HepG2 (cell line): ENCODE results near the gene DNAJC9. TPM values are rescaled to one million over a fixed set of nuclear protein-coding genes. Genes with fewer than 3 reads are reported as not detected.
A peak's percentile ranks its signal among the peaks of the same experiment; 100 is the strongest.

ENCODE experiments used
- GLI4 ChIP-seq: sonication (generic); formaldehyde crosslinking; IDR thresholded peaks from 2 replicates; pipeline ENCODE4 v1.5.1; 2020; ENCODE audit warnings: missing genetic modification reagents, mild to moderate bottlenecking, moderate library complexity, borderline replicate concordance
- KLF6 ChIP-seq: IDR thresholded peaks from 2 replicates; pipeline ENCODE4 v1.8.0; 2016; ENCODE audit warnings: missing biosample characterization, missing genetic modification reagents
- MATR3 ChIP-seq: sonication (generic); formaldehyde crosslinking; IDR thresholded peaks from 2 replicates; pipeline ENCODE4 v1.4.0; 2020; ENCODE audit warnings: missing genetic modification reagents
- SCMH1 ChIP-seq: sonication (generic); formaldehyde crosslinking; IDR thresholded peaks from 2 replicates; pipeline ENCODE4 v1.9.0; 2021; ENCODE audit warnings: missing genetic modification reagents, mild to moderate bottlenecking, borderline replicate concordance
- TP53 ChIP-seq: sonication (generic); formaldehyde crosslinking; conservative IDR thresholded peaks from 2 replicates; pipeline ENCODE4 v1.4.0; 2020; ENCODE audit warnings: missing genetic modification reagents
- ZNF136 ChIP-seq: sonication (generic); formaldehyde crosslinking; IDR thresholded peaks from 2 replicates; pipeline ENCODE4 v1.8.1; 2022; ENCODE audit warnings: low read depth, mild to moderate bottlenecking, moderate library complexity, missing genetic modification reagents
- ZNF232 ChIP-seq: sonication (generic); formaldehyde crosslinking; IDR thresholded peaks from 2 replicates; pipeline ENCODE4 v1.4.0; 2020; ENCODE audit warnings: missing genetic modification reagents, borderline replicate concordance
- ZNF678 ChIP-seq: sonication (generic); formaldehyde crosslinking; IDR thresholded peaks from 2 replicates; pipeline ENCODE4 v1.4.0; 2020; ENCODE audit warnings: mild to moderate bottlenecking, missing genetic modification reagents
- ZNF782 ChIP-seq: sonication (generic); formaldehyde crosslinking; IDR thresholded peaks from 2 replicates; pipeline ENCODE4 v1.4.0; 2020; ENCODE audit warnings: missing genetic modification reagents, mild to moderate bottlenecking, borderline replicate concordance
- polyA plus RNA-seq, 8 experiments: library from polyadenylated mRNA; depleted of rRNA in 3 of 8; stranded (reverse) in 7 of 8; unstranded in 1 of 8; fragments of >200 nt; fragmentation: Illumina TruSeq in 4 of 8; extraction: Trizol in 4 of 8; gene quantifications; 2 replicates each; pipeline versions ENCODE4 v1.2.1 to v1.2.3, GENCODE V29; 2011 to 2016; ENCODE audit warnings: low read depth in 4 of 8, missing spikeins in 1 of 8, mixed read lengths in 1 of 8; ENCODE audit not compliant: insufficient read depth in 1 of 8
- total RNA-seq, 5 experiments: library from RNA; depleted of rRNA; stranded (reverse); fragments of >200 nt; fragmentation: Illumina TruSeq; extraction: Trizol; gene quantifications; 2 replicates each; pipeline ENCODE4 v1.2.3, GENCODE V29; 2016; ENCODE audit warnings: low read depth in 1 of 5
- TF ChIP-seq, protein P1 (sequence below): IDR thresholded peaks from 2 replicates; pipeline ENCODE4 v1.6.1; 2012; ENCODE audit warnings: low read length, improper control_type of control experiment
- TF ChIP-seq, protein P2 (sequence below): sonication (generic); formaldehyde crosslinking; IDR thresholded peaks from 2 replicates; pipeline ENCODE4 v1.4.0; 2020; ENCODE audit warnings: missing genetic modification reagents; ENCODE audit errors: not compliant biosample characterization
- TF ChIP-seq, protein P3 (sequence below): sonication (generic); formaldehyde crosslinking; IDR thresholded peaks from 2 replicates; pipeline ENCODE4 v1.8.1; 2023; ENCODE audit warnings: mild to moderate bottlenecking, missing genetic modification reagents
- TF ChIP-seq, protein P4 (sequence below): sonication (generic); formaldehyde crosslinking; IDR thresholded peaks from 2 replicates; pipeline ENCODE4 v1.4.0; 2020; ENCODE audit warnings: missing genetic modification reagents
- TF ChIP-seq, protein P5 (sequence below): sonication (generic); formaldehyde crosslinking; IDR thresholded peaks from 2 replicates; pipeline ENCODE4 v1.4.0; 2020; ENCODE audit warnings: missing genetic modification reagents

The DNAJC9 gene
- total and polyA plus RNA-seq, 2 of the 13 experiments (the other 11 are each of a cell fraction or from before 2014, with no cell fraction given), result 15.9 to 60.3 TPM

DNA sequence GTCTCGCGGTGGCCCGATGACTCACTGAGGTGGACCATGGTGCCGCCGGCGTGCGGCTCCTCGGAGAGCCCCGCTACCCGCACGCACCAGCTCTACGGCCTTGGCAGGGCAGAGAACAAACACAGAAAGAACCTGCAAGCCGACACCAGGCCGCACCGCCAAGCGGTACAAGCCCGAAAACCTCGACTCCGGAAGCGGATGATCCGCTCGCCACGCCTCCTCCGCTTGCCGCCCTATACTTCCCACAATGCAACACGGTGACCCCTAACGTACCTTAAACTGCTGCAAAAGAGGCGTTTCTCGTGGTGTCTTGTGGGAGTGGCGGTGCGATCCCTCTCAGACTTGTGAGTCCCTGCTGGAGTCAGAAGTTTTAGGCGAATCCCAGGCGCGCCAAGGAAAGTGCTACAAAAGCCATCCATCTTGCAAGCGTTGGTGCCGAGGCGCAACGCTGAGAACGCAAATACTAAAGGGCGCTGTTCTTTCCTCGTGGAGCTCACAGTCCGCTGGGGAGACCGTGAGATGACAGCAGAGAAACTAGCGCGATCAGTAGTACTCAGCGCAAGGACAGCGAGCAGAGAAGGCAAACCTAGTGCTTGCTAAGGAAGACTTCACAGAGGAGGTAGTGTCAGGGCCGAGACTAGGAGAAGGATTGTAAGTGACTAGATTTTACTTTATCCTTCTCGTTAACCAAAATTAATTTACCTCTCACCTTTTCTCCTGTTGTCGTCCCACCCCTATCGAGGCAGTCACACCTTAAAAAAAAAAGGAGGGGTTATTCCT lies 5.6 kb upstream of the DNAJC9 start, which contains the start of gene MRPS16 (continued):
- TF ChIP-seq, protein P1, sequence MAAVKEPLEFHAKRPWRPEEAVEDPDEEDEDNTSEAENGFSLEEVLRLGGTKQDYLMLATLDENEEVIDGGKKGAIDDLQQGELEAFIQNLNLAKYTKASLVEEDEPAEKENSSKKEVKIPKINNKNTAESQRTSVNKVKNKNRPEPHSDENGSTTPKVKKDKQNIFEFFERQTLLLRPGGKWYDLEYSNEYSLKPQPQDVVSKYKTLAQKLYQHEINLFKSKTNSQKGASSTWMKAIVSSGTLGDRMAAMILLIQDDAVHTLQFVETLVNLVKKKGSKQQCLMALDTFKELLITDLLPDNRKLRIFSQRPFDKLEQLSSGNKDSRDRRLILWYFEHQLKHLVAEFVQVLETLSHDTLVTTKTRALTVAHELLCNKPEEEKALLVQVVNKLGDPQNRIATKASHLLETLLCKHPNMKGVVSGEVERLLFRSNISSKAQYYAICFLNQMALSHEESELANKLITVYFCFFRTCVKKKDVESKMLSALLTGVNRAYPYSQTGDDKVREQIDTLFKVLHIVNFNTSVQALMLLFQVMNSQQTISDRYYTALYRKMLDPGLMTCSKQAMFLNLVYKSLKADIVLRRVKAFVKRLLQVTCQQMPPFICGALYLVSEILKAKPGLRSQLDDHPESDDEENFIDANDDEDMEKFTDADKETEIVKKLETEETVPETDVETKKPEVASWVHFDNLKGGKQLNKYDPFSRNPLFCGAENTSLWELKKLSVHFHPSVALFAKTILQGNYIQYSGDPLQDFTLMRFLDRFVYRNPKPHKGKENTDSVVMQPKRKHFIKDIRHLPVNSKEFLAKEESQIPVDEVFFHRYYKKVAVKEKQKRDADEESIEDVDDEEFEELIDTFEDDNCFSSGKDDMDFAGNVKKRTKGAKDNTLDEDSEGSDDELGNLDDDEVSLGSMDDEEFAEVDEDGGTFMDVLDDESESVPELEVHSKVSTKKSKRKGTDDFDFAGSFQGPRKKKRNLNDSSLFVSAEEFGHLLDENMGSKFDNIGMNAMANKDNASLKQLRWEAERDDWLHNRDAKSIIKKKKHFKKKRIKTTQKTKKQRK, result no peak
- TF ChIP-seq ZNF782, result peak; percentile 52; the same call in 1 of the 2 replicates
- peak; percentile 54; the same call in 1 of the 2 replicates for TF ChIP-seq KLF6 (CRISPR knock-in tag)
- TF ChIP-seq SCMH1 (CRISPR knock-in tag), result no peak
- TF ChIP-seq, protein P2, sequence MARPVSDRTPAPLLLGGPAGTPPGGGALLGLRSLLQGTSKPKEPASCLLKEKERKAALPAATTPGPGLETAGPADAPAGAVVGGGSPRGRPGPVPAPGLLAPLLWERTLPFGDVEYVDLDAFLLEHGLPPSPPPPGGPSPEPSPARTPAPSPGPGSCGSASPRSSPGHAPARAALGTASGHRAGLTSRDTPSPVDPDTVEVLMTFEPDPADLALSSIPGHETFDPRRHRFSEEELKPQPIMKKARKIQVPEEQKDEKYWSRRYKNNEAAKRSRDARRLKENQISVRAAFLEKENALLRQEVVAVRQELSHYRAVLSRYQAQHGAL (CRISPR knock-in tag), result no peak
- no peak for TF ChIP-seq TP53 (CRISPR knock-in tag)
- TF ChIP-seq, protein P3, sequence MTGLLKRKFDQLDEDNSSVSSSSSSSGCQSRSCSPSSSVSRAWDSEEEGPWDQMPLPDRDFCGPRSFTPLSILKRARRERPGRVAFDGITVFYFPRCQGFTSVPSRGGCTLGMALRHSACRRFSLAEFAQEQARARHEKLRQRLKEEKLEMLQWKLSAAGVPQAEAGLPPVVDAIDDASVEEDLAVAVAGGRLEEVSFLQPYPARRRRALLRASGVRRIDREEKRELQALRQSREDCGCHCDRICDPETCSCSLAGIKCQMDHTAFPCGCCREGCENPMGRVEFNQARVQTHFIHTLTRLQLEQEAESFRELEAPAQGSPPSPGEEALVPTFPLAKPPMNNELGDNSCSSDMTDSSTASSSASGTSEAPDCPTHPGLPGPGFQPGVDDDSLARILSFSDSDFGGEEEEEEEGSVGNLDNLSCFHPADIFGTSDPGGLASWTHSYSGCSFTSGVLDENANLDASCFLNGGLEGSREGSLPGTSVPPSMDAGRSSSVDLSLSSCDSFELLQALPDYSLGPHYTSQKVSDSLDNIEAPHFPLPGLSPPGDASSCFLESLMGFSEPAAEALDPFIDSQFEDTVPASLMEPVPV (CRISPR knock-in tag), result no peak
- peak; percentile 15; the same call in 1 of the 2 replicates for TF ChIP-seq ZNF678
- TF ChIP-seq MATR3 (CRISPR knock-in tag), result no peak
- TF ChIP-seq GLI4, result no peak
- TF ChIP-seq ZNF232 (CRISPR knock-in tag), result 0 out of 2 replicates have a peak, but pooled peaks have one; percentile 48
- TF ChIP-seq ZNF136 (CRISPR knock-in tag), result no peak
- TF ChIP-seq, protein P4, sequence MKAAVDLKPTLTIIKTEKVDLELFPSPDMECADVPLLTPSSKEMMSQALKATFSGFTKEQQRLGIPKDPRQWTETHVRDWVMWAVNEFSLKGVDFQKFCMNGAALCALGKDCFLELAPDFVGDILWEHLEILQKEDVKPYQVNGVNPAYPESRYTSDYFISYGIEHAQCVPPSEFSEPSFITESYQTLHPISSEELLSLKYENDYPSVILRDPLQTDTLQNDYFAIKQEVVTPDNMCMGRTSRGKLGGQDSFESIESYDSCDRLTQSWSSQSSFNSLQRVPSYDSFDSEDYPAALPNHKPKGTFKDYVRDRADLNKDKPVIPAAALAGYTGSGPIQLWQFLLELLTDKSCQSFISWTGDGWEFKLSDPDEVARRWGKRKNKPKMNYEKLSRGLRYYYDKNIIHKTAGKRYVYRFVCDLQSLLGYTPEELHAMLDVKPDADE (CRISPR knock-in tag), result no peak
- TF ChIP-seq, protein P5, sequence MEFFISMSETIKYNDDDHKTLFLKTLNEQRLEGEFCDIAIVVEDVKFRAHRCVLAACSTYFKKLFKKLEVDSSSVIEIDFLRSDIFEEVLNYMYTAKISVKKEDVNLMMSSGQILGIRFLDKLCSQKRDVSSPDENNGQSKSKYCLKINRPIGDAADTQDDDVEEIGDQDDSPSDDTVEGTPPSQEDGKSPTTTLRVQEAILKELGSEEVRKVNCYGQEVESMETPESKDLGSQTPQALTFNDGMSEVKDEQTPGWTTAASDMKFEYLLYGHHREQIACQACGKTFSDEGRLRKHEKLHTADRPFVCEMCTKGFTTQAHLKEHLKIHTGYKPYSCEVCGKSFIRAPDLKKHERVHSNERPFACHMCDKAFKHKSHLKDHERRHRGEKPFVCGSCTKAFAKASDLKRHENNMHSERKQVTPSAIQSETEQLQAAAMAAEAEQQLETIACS (CRISPR knock-in tag), result peak; percentile 75
